PC-3 (cell line): ENCODE data around the gene CTNNA3. TPM values are rescaled to one million over a fixed set of nuclear protein-coding genes. Genes with fewer than 3 reads are reported as not detected.
"Not testable (repeated sequence)": the region's sequence is repeated elsewhere in the genome, so short reads cannot be mapped to it uniquely, and the experiment has no call there.

Experiments
- ATAC-seq: fragments of 200-7000 bp; cut with Tn5 transposase; 2 replicates; pipeline ENCODE4 v1.9.1; 2020; ENCODE audit warnings: mild to moderate bottlenecking, moderate library complexity
- BruUV-seq: library from RNA; stranded (reverse); fragments of 400-500 nt; replicated peaks from 2 replicates; lab custom pipeline; 2021; lab: Mats Ljungman, UMichigan
- CTCF ChIA-PET: fragments of 300-600 bp; sonication (Branson Sonifier 250); formaldehyde crosslinking; loops from one replicate; lab custom pipeline; 2022; ENCODE audit warnings: antibody characterized with exemption; lab: Charles Lee
- POLR2A ChIA-PET: fragments of 300-600 bp; sonication (Branson Sonifier 250); formaldehyde crosslinking; loops from one replicate; lab custom pipeline; 2022; ENCODE audit warnings: antibody characterized with exemption; ENCODE audit not compliant: unreplicated experiment; lab: Charles Lee
- DNase-seq: peaks from one replicate; pipeline ENCODE4 v3.0.0-alpha.2; 2015
- H2AFZ ChIP-seq: fragments of 300-600 bp; sonication (generic); 2 replicates; pipeline ENCODE4 v1.6.0; 2016; ENCODE audit warnings: antibody characterized with exemption, low read length
- H3F3A ChIP-seq: fragments of 300-600 bp; sonication (generic); one replicate; pipeline ENCODE4 v1.6.0; 2017; ENCODE audit warnings: antibody characterized with exemption, low read length, control low read depth, mild to moderate bottlenecking; ENCODE audit not compliant: unreplicated experiment
- H3K27ac ChIP-seq: fragments of 300-600 bp; sonication (generic); 2 replicates; pipeline ENCODE4 v1.5.1; 2016; ENCODE audit warnings: mild to moderate bottlenecking, low read length
- H3K27me3 ChIP-seq: fragments of 300-600 bp; sonication (generic); 2 replicates; pipeline ENCODE4 v1.6.1; 2016; ENCODE audit warnings: low read length, mixed read lengths
- H3K36me3 ChIP-seq: fragments of 300-600 bp; sonication (generic); 2 replicates; pipeline ENCODE4 v1.6.1; 2016; ENCODE audit warnings: low read depth, mixed run types, low read length, mixed read lengths
- H3K4me1 ChIP-seq: fragments of 300-600 bp; sonication (generic); 2 replicates; pipeline ENCODE4 v1.5.1; 2016; ENCODE audit warnings: low read length; ENCODE audit not compliant: insufficient read depth
- H3K4me2 ChIP-seq: fragments of 300-600 bp; sonication (generic); 2 replicates; pipeline ENCODE4 v1.6.0; 2016; ENCODE audit warnings: low read length
- H3K4me3 ChIP-seq: fragments of 300-600 bp; sonication (generic); 2 replicates; pipeline ENCODE4 v1.5.1; 2016; ENCODE audit warnings: mild to moderate bottlenecking, low read length, mixed read lengths
- H3K79me2 ChIP-seq: fragments of 300-600 bp; sonication (generic); 2 replicates; pipeline ENCODE4 v1.6.1; 2017; ENCODE audit warnings: low read length, mixed read lengths
- H3K9ac ChIP-seq: fragments of 300-600 bp; sonication (generic); 2 replicates; pipeline ENCODE4 v1.6.0; 2016; ENCODE audit warnings: mild to moderate bottlenecking, low read length
- H3K9me2 ChIP-seq: fragments of 300-600 bp; sonication (generic); replicated peaks from 2 replicates; pipeline ENCODE4 v1.6.1; 2016; ENCODE audit warnings: mixed run types, low read length, mixed read lengths
- H3K9me3 ChIP-seq: fragments of 300-600 bp; sonication (generic); 2 replicates; pipeline ENCODE4 v1.6.1; 2016; ENCODE audit warnings: low read length, mixed read lengths
- H4K20me1 ChIP-seq: fragments of 300-600 bp; sonication (generic); 2 replicates; pipeline ENCODE4 v1.6.1; 2016; ENCODE audit warnings: low read length, mixed read lengths
- CTCF ChIP-seq: fragments of 300-600 bp; sonication (generic); conservative IDR thresholded peaks from 2 replicates; pipeline ENCODE4 v1.5.1; 2017; ENCODE audit warnings: antibody characterized with exemption, low read depth, mild to moderate bottlenecking, low read length
- EZH2 ChIP-seq: fragments of 300-600 bp; sonication (generic); IDR thresholded peaks from one replicate; pipeline ENCODE4 v1.6.1; 2017; ENCODE audit warnings: antibody characterized with exemption, mild to moderate bottlenecking, low read length; ENCODE audit not compliant: unreplicated experiment
- EZH2phosphoT487 ChIP-seq: fragments of 300-600 bp; sonication (generic); IDR thresholded peaks from 2 replicates; pipeline ENCODE4 v1.6.1; 2018; ENCODE audit warnings: mild to moderate bottlenecking, antibody characterized with exemption, low read length, borderline replicate concordance
- intact Hi-C: fragments of 100-400 bp; cut with micrococcal nuclease; formaldehyde crosslinking; loops from 2 replicates; pipeline ENCODE4 v1.9.0; 2023
- total RNA-seq: library from RNA; depleted of rRNA; stranded (reverse); fragments of >200 nt; gene quantifications from 2 replicates; pipeline ENCODE4 v1.2.3, GENCODE V29; 2014

CTNNA3 gene
- total RNA-seq, 1 experiment from 2014 or later = 1.9 TPM

GRCh38 chr10:67211680-67212079 lies 484.3 kb downstream of the CTNNA3 start:
- POLR2A ChIA-PET = interaction anchor here (0.7 kb wide), 1 partner anchor 338 kb away, joined by 3 read pairs; no protein-coding TSS in a partner anchor
- Histone ChIP-seq H3K27ac (no peak overlapping the region), H3K9me3 (no peaks in the 10 kb centered on the region), H3F3A (no peaks in the 10 kb centered on the region), H3K9me2 (no peaks in the 10 kb centered on the region), H3K4me3 (no peak overlapping the region), H3K4me2 (no peak overlapping the region), H3K9ac (no peak overlapping the region), H3K79me2 (no peaks in the 10 kb centered on the region), H4K20me1 (0 out of 2 replicates have a peak, but pooled peaks cover 4% of the 10 kb centered on the region), H3K36me3 (no peaks in the 10 kb centered on the region), H3K4me1 (no peaks in the 10 kb centered on the region), H3K27me3 (peaks cover 73% of the 10 kb centered on the region), H2AFZ (no peak overlapping the region)
- intact Hi-C loops = no loop called here
- no TSS peak for BruUV-seq
- no peak for DNase-seq
- ATAC-seq = no peak
- TF ChIP-seq EZH2 (no peak), CTCF (no peak), EZH2phosphoT487 (no peak)
- CTCF ChIA-PET = no interaction called here

GRCh38 chr10:67207923-67208322 lies 488.1 kb downstream of the CTNNA3 start:
- H3K27ac ChIP-seq, H3K4me1 ChIP-seq, ATAC-seq, H3K4me2 ChIP-seq, H3K4me3 ChIP-seq, H3K79me2 ChIP-seq, BruUV-seq, H3F3A ChIP-seq, H3K36me3 ChIP-seq, H3K9me2 ChIP-seq, intact Hi-C loops, H2AFZ ChIP-seq, H3K9me3 ChIP-seq, POLR2A ChIA-PET, H4K20me1 ChIP-seq, CTCF ChIA-PET, DNase-seq, H3K9ac ChIP-seq: not testable (repeated sequence)
- peaks cover 74% of the 10 kb centered on the region for H3K27me3 ChIP-seq

- DNase-seq (no peak), ATAC-seq (no peak)
- Histone ChIP-seq H3K27ac (no peak overlapping the region), H3K9me2 (no peaks in the 10 kb centered on the region), H4K20me1 (no peaks in the 10 kb centered on the region), H3K27me3 (peaks cover 45% of the 10 kb centered on the region), H2AFZ (no peak overlapping the region), H3K9me3 (0 out of 2 replicates have a peak, but pooled peaks cover 3% of the 10 kb centered on the region), H3K36me3 (no peaks in the 10 kb centered on the region), H3K4me1 (no peaks in the 10 kb centered on the region), H3K4me3 (no peak overlapping the region), H3F3A (no peaks in the 10 kb centered on the region), H3K9ac (no peak overlapping the region), H3K4me2 (no peak overlapping the region), H3K79me2 (no peaks in the 10 kb centered on the region)
- BruUV-seq = no TSS peak
- ChIA-PET POLR2A (no interaction called here), CTCF (no interaction called here)
- intact Hi-C loops = no loop called here
- TF ChIP-seq EZH2 (no peak), EZH2phosphoT487 (no peak), CTCF (no peak)
Measured at GRCh38 chr10:67200913-67201564, 495.0 kb downstream of the CTNNA3 start.
